GM19351 (cell line): ENCODE data around the gene TACC2.
"Not testable (repeated sequence)": the region's sequence is repeated elsewhere in the genome, so short reads cannot be mapped to it uniquely, and the experiment has no call there.

Experiments
- ATAC-seq: cut with Tn5 transposase; IDR thresholded peaks from one replicate; pipeline ENCODE4 v1.9.1; 2021; ENCODE audit warnings: mild to moderate bottlenecking, moderate library complexity; ENCODE audit not compliant: unreplicated experiment

Gene TACC2

DNA sequence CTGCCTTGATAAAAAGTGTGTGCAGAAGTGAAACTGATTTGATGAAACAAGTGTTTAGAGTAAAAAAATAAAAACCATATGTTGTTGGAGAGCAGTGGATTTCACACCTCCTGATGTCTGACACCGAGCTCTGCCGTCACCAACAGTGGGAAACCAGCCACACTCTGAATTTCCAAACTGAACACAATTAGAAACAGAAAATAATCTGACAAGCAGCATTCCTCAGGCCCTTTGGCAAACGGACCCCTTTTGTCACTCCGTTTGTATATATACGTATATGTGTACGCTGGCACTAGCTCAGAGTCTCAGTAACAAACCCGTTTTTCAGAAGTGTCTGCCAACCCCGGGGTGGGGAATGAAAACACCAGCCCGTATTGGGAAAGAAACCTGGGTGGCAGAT lies 32.4 kb downstream of the TACC2 start:
- ATAC-seq = no peak

DNA sequence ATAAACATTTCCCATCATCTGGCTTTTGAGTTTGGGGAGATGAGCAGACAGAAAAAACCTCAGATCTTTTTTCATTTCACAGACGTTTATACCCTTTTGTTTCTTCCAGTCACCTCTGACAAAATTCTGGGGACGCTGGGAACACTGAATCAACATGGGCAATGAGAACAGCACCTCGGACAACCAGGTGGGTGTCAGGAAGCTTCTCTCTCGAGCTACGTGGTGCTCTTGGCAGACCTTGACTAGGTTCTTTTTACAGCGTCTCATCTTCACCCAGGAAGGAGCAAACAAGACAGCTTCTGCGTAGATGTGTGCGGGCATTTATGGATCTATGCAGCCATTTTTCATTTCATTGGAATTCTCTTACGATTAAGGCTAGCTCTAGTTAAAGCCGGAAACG lies 32.9 kb downstream of the TACC2 start:
- no peak for ATAC-seq

DNA sequence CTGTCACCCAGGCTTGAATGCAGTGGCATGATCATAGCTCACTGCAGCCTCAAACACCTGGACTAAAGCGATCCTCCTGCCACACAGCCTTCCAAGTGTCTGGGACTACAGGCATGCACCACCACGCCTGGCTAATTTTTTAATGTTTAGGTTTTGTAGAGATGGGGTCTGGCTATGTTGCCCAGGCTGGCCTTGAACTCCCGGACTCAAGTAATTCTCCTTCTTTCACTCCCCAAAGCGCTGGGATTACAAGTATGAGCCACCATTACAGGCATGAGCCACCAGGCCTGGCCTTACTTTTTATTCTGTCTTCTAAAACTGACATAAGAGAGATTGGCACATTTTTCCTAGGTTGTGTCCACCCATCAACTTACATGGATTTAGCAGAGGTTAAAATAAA lies 33.3 kb downstream of the TACC2 start:
- ATAC-seq = no peak

DNA sequence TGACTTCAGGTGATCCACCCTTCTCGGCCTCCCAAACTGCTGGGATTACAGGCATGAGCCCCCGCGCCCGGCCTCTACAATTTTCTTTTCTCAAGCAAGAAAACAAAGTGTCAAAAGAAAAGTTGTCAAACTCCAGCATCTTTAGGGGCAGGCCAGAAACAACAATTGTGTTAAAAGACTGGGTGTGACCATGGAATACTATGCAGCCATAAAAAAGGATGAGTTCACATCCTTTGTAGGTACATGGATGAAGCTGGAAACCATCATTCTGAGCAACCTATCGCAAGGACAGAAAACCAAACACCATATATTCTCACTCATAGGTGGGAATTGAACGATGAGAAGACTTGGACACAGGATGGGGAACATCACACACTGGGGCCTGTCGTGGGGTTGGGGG lies 34.3 kb downstream of the TACC2 start:
- ATAC-seq = not testable (repeated sequence)

DNA sequence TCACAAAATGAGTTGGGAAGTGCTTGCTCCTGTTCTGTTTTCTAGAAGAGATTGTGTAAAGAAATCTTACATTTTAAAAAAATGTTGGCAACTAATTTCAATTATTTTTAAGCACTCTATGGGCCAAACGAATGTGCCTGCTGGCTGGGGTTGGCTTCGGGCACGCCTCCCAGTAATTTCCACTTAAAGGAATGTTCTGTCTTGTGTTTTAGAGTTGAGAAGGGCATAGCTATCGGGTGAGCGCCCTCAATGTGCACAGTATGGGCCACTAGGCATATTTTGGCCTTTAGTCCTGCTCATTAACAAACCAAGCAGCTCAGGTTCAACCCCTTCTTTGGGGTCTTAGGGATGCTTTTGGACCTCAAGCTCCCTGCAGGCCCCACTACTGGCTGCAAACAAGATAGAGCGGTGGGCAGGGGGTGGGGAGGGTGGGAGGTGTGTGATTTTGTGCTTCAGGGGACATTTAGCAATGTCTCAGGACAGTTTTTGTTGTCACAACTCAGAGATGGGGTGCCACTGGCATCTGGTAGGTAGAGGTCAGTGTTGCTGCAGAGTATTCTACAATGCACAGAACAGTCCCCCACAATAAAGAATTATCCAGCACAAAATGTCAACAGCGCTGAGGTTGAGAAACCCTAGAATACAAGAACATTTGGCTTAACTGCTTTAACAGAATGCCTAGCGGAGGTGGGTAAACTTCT lies 40.7 kb downstream of the TACC2 start:
- no peak for ATAC-seq

DNA sequence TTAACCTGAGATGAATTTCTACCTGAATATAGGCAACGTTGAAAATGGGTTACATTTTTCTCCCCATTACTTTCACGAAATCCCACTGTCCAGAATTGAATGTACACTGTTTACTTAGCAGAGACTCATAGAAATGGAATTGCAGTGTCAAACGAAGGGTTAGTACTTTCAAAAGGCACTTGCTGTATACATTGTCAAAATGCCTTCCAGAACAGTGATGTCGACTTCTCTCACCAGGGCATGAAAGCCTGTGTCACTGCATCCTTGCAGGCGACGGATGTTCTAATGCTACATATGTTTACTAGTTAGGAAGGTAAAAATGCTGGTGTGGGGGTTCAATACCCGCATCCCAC lies 41.2 kb downstream of the TACC2 start:
- ATAC-seq = no peak

DNA sequence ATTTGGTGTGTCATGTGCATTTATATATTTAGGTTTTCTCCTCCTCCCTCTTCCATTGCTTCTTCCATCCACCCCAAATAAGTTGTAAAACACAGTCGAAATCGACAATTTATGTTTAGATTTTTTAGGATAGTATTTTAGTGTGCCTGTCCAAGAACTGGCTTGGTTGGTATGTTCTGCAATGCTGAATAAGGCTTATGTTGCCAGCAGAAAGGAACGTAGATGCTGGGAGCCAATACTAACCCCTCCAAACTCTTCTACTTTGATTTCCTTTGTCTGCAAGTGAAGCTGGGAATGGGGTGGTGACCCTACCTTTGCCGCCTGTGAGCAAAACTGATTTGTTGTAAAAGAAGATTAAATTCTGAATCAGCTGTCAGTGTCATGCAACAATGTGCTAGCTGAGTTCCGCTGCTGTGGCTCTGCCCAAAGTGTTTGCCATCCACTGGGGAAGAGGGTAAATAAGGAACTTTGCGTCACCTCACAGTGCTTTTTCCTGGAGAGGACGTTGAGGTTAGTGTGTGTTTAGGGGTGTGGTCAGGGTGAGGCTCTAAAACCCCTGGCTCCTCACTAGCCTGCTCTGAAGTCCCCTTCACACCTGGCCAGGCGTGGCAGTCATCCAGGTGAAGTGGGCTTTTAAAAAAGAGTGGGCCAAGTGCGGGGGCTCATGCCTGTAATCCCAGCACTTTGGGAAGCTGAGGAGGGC lies 44.4 kb downstream of the TACC2 start:
- ATAC-seq = no peak

DNA sequence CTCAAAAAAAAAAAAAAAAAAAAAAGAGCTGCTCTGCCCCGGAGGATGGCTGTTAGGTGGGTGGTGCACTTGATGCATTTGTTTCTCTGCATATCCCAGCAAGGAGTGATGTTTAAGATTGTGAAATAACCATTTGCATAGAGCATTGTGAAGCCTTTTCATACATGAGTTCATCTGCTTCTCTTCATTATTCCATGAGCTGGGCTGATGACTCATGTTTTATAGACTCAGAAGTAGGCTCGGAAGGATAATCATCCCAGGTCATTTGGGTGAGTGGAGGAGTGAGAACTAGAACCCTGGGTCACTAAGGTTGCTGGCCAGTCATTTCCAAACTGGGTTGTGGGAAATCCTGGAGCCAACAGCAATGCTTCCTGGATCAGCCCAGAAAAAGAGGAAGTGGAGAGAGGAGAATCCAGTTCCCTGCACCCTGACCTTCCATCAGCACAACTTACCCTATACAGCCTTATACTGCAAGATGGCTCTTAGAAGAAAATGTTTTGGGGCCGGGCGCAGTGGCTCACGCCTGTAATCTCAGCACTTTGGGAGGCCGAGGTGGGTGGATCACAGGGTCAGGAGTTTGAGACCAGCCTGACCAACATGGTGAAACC lies 45.3 kb downstream of the TACC2 start:
- ATAC-seq = no peak

DNA sequence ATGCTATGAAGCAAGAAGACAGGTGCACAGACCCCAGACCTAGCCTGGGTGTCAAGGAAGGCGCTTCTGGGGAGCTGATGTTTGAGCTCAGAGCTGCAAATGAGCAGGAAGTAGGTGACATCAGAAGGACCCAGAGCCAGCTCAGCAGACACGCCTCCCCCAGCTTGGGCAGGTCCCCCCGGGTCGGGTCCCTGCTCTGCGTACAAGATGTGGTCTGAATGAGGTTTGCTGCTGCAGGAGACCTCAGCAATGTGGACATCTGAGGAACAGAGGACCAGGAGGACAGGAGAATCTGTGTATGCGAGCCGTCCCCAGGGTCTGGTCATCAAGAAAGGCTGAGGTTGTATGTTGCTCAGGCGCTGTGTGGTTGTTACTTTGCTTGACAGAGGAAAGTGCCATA lies 51.8 kb downstream of the TACC2 start:
- no peak for ATAC-seq

DNA sequence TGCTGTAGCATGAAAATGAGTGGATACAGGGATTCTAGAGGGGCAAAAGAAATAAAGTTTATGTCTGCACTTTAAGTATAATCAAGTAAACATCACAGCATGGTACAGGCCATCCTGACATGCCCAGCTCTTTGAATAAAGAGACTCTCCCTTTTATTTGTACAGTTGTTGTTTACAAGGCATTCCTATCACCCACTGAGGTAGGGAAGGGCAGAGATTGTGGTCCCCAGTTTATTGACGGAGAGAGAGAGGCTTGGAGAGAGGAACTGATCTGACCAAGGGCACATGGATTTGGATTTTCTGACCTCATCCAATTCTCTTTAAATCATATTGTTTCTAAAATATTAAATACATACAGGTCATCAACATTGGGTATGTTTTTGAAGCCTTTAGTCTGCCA lies 53.9 kb downstream of the TACC2 start:
- ATAC-seq = no peak

DNA sequence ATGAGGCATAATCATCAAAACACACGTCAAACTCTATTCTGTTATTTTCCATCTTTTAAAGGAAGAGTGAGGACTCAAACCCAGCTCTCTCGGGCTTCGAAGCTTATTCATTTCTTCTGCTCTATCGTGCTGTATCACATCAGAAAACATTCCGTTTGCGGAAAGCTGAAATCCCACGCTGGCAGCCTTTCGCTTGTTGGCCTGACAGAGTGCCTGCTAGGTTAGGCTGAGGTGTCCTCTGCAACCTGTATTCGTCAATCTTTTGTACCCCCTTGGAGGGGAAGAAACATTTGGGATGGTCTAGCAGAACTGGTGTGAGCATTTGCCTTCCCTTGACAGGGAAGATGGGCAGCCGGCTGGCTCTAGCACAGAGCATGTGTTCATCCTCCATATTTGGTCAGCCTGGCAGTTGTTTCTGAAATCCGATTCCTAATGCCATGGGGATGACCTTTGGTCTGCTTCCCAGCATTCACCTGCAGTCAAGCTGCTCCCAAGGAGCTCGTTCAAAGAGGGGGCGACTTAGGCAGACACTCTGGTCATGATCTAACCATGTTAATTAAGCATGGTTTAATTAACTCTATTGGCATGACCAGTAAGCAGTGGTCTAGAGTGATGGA lies 55.2 kb downstream of the TACC2 start:
- no peak for ATAC-seq

DNA sequence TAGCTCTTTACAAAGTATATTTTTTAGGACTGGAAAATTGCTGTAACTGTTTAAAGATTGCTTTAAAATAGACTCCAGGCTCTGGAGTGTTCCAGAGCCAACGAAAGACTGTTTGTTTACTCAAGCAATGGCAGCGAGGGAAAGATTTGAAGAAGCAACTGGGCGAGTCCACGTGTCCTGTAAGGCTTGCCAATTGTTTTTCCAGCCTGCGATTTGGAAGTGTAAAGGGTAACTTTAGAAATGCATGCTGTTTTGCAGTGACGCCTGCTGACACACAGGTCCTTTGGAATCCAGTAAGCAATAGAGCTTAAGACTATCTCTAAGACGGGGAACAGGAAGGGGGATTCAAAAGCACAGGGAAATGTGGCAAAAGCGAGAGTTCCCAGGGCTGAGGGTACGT lies 55.8 kb downstream of the TACC2 start:
- ATAC-seq = no peak

DNA sequence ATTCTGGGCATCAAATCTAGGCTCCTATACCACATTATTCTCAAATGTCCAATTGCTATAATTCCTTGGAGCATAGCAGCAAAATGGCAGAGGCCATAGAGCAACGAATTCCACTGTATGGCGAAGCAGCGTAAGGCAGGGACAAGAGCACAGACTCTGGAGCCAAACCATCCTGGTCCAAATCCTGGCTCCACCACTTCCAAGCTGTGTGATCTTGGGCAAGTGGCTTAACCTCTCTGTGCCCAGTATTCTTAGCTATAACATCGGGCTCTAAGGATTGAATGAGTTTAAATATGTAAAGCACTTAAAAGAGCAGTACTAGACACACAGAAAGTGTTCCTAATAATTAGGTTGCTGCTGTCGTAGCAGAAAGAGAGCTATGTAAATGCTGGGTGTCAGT lies 56.2 kb downstream of the TACC2 start:
- no peak for ATAC-seq

DNA sequence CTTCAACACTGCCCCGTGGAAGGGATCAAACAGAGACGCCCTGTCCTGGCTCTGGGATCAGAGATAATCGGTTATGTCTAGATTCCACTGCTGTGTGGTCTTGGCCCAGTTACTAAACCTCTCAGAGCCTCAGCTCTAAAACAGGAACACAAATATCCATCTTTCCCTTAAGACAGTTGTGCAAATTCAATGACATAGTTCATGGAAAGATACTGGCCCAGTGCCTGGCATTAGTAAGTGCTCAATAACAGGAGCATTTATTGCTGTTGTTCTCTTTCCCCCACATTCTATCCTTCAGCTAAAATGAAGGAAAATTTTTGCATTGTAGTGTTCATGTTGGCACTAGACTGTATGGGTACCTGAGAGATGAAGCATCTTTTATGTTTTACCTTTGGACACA lies 58.6 kb downstream of the TACC2 start:
- no peak for ATAC-seq

DNA sequence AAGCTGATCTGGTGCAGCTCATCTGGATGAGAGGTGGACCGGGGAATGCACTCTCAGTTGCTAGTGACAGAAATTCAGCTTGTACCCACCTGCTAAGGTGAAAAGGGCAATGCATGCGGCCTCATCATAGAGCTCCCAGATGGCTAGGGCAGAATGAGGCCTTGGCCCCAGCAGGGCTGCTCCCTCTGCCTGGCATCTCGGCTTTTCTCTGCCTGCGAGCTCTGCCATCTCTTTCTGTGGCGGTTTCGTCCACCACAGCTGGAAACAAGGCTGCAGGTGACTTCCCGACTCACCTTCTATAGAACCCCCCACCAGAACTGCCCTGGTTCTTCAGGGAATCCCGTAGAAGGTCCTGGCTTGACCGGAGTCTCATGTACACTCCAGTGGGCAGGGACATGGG lies 60.1 kb downstream of the TACC2 start:
- no peak for ATAC-seq

DNA sequence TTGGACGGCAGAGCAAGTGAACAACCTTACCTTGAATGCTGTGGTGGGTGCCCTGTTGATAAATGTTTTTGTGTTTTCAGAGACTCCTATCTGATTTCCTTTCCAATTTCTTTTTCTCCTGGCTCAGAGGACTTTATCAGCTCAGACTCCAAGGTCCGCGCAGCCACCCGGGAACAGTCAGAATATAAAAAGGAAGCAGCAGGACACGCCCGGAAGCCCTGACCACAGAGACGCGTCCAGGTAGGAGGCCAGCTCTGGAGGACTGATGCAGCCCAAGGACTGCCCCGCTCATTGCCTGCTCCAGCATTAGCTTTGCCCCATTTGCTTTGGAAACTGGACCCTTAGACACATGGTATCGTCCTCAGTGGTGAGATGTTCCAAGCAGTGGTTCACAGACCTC lies 61.3 kb downstream of the TACC2 start:
- no peak for ATAC-seq

DNA sequence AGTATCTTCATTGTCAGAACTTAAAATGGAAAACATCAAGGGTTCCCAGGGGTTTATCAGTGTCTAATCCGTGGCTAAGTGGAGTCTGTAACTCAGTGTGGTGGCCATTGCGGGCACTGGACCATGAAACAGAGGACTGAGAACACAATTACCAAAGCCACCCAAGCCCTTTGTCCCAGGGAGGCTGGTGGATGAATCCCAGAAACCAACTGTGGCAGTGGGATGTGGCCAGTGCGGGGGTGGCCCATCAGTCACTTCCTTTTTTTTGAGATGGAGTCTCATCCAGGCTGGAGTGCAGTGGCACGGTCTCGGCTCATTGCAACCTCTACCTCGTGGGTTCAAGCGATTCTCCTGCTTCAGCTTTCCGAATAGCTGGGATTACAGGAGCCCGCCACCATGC lies 61.8 kb downstream of the TACC2 start:
- ATAC-seq = no peak

DNA sequence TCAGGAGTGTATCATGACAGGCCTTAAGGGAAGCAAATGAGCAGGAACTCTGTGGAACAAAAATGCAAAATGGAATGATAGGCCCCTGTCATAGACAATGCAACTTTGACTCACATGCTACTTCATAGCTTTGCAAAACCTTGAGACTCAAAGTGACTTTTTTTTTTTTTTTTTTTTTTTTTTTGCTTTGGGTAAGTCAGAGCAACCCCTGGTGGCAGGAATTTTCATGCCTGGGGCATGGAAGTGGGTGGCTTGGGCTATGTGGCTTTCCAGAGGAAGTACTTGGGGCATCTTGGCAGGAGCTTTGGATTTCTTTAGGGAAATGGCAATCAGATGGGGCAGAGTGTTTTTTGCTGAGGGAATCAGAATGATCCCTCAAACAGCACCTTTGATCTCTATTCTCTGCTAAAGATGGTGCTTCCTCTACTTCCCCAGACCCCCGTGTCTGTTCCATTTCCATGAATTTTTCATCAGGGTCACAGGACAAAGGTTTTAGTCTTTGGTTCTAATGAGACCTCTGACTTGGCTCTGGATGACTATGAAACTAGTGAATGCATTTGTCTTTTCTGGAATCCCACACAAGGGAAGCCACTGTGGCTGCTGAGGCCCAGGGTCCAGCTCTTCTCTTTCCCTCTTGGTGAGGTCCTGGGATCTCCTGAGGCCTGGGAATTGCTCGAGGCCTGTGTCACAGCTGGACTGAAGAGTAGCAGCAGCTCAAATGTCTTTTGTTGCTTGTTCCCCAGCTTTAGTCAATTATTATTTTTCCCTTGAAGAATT lies 62.8 kb downstream of the TACC2 start:
- ATAC-seq = no peak

DNA sequence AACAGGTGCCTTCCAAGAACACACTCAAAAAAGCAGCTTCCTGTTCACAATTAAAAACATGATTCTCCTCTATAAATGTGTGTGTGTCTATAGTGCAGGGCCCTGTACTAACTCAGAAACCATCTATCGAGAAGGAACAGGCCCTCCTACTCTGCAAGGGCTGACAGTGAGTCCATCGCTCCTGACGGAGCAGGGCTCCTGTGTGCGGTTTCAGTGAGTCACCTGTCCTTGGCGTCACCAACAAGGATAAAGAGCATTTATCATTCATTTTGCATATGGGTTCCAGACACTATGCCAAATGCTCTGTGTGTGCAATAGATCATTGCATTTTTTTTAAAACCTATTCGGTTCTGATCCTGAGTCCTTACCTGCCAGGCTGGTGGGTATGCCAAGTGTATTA lies 63.7 kb downstream of the TACC2 start:
- no peak for ATAC-seq

DNA sequence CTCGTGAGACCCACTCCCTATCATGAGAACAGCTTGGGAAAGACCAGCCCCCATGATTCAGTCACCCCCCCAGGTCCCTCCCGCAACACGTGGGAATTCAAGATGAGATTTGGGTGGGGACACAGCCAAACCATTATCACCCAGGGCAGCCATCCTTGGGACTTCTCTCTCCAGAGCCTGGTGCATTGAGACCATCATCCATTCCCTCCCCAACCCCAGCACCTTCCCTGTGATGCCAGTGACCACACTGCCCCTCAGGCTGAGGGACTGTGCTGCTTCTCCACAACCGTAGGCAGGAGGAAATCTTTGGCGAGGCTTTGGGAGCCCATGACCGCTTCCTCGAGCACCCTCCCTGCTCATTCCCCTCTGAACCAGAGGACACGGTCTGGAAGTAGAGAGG lies 64.4 kb downstream of the TACC2 start:
- no peak for ATAC-seq
